ENCODE results near the gene CLEC16A.

- TF ChIP-seq POLR2A (IDR thresholded peaks at IDR 0.05; ENCODE audit: low read length) (no peak), GATA1 (IDR thresholded peaks at IDR 0.05; ENCODE audit: low read depth, low read length) (no peak)
Observed at GRCh38 chr16:11225677-11226549, 281.5 kb downstream of the CLEC16A start.
